SHP77 (cell line): ENCODE measurements around the gene GRB2.
"Not testable (repeated sequence)": the region's sequence is repeated elsewhere in the genome, so short reads cannot be mapped to it uniquely, and the experiment has no call there.

Experiments used
- DNase-seq, 2 experiments: peaks; one replicate each; lab custom pipeline; 2025; lab: John Stamatoyannopoulos, UW

The GRB2 gene

GRCh38 chr17:75386430-75386829 is 19.0 kb downstream of the GRB2 start:
- DNase-seq: no peak

GRCh38 chr17:75384751-75385150 is 20.7 kb downstream of the GRB2 start:
- no peak for DNase-seq

GRCh38 chr17:75383842-75384195 is 21.7 kb downstream of the GRB2 start:
- no peak for DNase-seq

- no peak for DNase-seq
Observed at GRCh38 chr17:75380750-75381149, 24.7 kb downstream of the GRB2 start.

- DNase-seq: no peak
Observed at GRCh38 chr17:75380315-75380714, 25.2 kb downstream of the GRB2 start.

GRCh38 chr17:75379426-75379825 is 26.1 kb downstream of the GRB2 start:
- not testable (repeated sequence) for DNase-seq

- no peak for DNase-seq
Observed at GRCh38 chr17:75373280-75373679, 32.2 kb downstream of the GRB2 start.

- no peak for DNase-seq
Observed at GRCh38 chr17:75371981-75372380, 33.5 kb downstream of the GRB2 start.

- DNase-seq: no peak
Observed at GRCh38 chr17:75371339-75371738, 34.1 kb downstream of the GRB2 start.

GRCh38 chr17:75370286-75370915 is 35.1 kb downstream of the GRB2 start:
- no peak for DNase-seq

GRCh38 chr17:75367838-75368789 is 37.4 kb downstream of the GRB2 start:
- DNase-seq: not testable (repeated sequence)

GRCh38 chr17:75367312-75367711 is 38.2 kb downstream of the GRB2 start:
- no peak for DNase-seq

- DNase-seq: no peak
Observed at GRCh38 chr17:75366432-75366831, 39.0 kb downstream of the GRB2 start.

- no peak for DNase-seq
Observed at GRCh38 chr17:75365931-75366275, 39.6 kb downstream of the GRB2 start.

GRCh38 chr17:75365009-75365930 is 40.2 kb downstream of the GRB2 start:
- peak; percentile 11 to 17 for DNase-seq

GRCh38 chr17:75364078-75364477 is 41.4 kb downstream of the GRB2 start:
- no peak for DNase-seq

- no peak for DNase-seq
Observed at GRCh38 chr17:75361996-75362395, 43.5 kb downstream of the GRB2 start.

- DNase-seq: no peak
Observed at GRCh38 chr17:75361344-75361743, 44.1 kb downstream of the GRB2 start.

GRCh38 chr17:75356260-75356937 is 49.1 kb downstream of the GRB2 start:
- no peak for DNase-seq

GRCh38 chr17:75353176-75353575 is 52.3 kb downstream of the GRB2 start:
- no peak for DNase-seq

GRCh38 chr17:75352079-75352569 is 53.4 kb downstream of the GRB2 start:
- DNase-seq: no peak

GRCh38 chr17:75350706-75351105 is 54.8 kb downstream of the GRB2 start:
- DNase-seq: no peak
